GM21529 (cell line): ENCODE results near the gene HLF.
A peak's percentile ranks its signal among the peaks of the same experiment; 100 is the strongest.
"Not testable (repeated sequence)": the region's sequence is repeated elsewhere in the genome, so short reads cannot be mapped to it uniquely, and the experiment has no call there.

Experiments
- ATAC-seq: cut with Tn5 transposase; IDR thresholded peaks from one replicate; pipeline ENCODE4 v1.9.1; 2021; ENCODE audit not compliant: unreplicated experiment

Gene HLF

DNA sequence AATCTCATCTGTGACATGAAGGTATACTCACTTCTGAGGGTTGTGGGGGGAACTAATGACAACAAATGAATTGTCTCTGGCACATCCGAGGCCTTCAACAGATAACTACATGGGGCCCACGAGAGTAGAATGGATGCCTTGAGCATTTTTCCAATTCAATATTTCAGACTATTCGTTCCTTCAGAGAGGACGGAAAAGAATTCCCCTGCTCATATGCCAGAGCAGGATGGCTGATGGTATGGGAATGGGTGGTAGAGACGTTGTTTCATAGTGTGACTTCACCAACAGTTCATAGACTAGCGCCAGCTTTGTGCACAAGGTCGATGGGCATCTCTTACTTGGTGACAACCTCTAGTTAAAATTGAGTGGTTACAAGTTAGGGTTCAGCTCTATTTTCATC, 61.3 kb downstream of the HLF start:
- ATAC-seq = no peak

DNA sequence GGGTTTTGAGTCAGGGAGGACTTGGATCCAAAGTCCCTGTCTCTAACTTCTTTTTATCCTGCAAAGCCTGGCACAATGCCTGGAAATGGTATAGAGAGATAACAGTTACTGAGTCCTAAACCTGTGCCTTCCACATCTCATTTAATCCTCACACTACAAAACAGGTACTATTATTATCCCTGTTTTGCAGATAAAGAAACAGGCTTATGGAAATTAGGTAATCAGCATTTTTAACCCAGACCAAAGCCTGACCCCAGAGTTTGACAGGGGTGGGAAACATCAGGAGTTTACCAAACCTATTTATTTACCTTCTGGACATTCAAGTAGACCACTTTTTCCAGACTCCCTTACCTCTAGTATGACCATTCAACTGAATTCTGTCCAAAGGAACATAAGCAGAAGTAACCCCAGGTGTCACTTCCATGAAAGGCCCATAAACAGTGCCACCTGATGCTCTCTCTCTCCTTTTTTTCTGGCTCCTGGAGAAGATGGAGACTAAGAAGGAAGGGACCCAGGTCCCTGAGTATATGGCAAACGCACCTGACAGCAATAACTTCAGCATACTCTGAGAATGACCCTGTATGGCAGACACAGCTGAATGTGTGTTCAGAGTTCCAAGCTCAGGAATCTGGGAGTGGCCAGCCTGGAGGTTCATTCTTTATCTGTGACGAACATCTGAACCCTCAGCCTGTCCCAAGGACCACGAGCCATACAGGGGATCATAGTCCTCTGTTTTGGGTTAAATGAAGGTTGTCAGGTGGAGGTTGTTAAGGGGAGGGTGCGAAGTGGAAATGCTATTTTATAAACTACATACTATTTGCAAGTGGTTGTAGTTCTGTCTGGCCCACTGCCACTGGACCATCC, 62.7 kb downstream of the HLF start:
- ATAC-seq = no peak

DNA sequence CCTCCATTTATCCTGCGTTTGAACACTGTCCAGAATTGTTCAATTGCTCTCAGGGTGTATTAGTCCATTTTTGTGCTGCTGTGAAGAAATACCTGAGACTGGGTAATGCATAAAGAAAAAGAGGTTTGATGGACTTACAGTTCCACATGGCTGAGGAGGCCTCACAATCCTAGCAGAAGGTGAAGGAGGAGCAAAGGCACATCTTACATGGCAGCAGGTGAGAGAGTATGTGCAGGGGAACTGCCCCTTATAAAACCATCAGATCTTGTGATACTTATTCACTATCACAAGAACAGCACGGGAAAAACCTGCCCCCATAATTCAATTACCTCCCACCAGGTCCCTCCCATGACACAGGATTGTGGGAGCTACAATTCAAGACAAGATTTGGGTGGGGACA, 63.8 kb downstream of the HLF start:
- not testable (repeated sequence) for ATAC-seq

DNA sequence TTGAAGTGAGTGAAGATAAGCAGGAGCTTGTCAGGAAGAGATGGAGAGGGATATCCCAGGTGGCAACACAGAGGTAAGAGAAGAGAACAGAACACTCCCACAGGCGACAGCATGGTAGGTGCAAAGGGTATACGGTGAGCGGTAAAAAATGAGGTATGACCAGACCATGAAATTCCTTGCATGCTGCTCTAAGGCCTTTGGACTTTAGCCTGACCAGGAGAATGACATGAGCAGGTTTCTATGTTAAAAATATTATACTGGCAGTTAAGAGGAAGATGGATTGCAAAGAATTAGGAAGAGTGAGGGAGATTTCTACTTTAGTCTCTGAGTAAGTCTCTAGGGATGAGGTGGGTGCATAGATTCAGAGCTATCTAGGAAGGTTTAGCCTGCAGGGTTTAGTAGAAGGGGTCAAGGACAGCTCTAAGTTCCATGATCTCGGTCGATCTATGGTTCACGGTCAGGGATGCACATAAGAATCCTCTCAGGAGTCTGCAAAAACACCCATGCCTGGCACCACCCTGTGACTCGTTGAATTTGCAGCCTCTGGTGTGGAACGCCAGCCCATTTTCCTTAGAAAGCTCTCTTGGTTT, 65.7 kb downstream of the HLF start:
- no peak for ATAC-seq

DNA sequence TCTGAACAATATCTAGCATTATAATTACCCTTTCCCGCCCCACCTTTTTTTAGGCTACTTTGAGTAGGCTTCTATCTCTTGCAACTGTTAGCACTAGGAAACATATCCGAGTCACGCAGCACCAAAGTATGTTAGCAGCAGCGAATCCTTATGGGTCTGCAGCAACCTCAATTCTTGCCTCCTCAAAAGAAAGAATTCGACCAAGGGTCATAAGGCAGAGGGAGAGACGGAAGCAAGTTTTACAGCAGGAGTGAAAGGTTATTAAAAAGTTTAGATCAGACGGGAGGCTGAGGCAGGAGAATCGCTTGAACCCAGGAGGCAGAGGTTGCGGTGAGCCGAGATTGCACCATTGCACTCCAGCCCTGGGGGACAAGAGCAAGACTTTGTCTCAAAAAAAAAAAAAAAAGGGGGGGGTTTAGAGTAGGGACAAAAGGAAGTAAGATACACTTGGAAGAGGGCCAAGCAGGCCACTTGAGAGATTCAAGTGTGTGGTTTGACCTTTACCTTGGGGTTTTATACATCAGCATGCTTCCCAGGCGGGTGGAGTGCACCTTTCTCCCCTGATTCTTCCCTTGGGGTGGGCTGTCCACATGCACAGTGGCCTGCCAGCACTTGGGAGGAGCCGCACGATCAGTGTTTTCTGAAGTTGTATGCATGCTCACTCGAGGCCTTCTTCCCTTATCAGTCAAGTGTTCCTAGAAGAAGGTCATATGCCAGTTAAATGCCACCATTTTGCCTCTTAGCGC, 67.7 kb downstream of the HLF start:
- no peak for ATAC-seq

DNA sequence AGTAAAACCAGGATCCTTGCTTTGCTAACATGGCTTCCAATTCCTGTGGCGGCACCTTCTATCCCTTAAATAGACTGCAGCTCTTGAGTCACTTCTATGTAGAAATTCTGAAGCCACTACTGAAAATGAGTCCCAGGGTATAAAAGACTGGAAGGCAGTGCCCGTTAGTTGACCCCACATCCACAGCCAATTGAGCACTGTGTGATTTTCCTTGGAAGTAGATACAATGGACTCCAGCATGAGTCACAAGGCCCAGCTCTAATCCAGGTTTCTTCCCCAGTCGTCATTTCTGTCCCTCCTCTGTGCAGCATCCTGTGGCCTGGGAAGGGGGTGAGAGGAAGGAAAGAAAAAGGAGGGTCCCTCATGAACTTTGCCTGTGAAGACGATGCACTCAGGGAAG, 69.5 kb downstream of the HLF start:
- no peak for ATAC-seq

DNA sequence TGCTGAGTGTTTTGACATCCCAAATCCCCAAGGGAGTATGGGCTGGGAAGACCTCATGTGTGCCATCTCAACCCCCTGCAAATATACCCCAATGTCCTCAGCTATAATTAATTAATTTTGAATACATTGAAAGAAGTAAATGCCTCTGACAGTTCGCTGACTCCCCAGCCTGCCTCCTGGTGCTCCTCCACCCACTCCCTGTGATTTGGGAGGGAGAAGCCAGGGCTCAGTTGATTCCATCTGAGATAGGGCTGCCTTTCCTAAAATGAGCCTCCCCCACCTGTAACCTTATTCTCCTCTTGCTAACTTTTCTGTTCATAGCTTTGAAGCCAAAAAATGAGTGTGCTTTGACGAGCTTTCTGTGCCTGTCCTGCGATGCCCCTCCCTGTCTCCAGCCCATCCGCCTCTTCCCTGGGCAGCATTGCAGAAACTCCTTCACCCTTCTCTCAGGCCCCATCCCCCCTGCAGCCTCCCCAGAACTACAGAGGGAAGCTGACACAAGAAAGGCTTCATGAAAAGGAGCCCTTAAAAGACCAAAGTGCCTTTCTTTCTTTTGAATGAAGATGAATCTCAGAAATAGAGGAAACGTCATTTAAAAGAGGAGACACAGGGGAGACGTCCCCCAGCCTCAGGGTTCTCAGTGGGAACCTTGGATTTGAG, 70.3 kb downstream of the HLF start:
- no peak for ATAC-seq

DNA sequence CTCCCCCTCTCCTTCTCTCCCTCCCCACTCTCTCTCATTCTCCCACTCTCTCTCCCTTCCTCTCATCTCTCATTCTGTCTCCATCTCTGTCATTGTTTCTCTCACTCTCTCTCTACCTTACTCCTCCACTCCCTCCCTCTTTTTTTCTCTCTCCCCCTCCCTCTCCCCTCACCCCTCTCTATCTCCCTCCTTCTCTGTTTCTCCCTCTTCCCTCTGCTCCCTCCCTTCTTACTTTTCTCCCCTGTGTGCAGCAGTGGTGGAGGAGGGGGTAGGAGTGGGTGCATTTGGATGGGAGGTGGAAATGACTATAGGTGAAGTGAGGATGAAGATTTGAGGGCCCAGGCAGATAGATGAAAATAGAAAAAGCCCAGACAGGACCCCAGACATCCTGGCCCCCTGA, 70.9 kb downstream of the HLF start:
- ATAC-seq = no peak

DNA sequence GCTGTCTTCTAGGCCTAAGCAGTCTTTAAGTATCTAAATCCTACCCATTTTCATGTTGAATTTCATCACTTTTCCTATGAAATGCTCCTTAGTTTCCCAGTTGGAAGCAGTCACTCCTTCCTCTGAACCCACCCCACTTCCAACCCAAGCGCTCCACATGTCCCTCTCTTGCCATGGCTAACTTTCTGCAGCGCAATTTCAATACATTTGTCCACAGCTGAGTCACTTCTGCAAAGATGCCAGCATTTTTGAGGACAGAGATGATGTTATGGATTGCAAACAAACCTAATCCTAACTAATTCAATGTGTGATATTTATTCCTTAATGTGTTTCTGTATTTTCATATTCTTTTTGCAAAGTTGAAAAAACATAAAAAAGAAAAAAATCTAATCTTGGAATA, 71.7 kb downstream of the HLF start:
- no peak for ATAC-seq

DNA sequence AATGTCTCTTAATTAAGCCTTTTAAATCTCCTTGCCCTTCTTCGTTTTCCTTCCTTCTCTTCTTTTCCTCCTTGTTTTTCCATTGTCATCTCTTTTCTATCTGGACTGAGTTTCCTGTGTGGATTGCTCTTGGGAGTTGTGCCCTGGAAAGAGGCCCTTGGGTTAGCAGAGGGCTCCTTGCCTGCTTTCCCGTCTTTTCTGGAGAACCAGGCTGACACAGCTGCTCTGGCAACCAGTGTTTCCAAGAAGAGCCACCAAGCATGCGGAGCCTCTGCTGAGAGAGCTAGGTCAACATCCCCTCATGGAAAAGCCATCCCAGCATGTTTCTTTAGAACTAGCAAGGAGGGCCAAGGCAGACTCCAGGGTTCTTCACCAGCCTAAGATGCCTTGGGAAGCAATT, 75.4 kb downstream of the HLF start:
- ATAC-seq = no peak

DNA sequence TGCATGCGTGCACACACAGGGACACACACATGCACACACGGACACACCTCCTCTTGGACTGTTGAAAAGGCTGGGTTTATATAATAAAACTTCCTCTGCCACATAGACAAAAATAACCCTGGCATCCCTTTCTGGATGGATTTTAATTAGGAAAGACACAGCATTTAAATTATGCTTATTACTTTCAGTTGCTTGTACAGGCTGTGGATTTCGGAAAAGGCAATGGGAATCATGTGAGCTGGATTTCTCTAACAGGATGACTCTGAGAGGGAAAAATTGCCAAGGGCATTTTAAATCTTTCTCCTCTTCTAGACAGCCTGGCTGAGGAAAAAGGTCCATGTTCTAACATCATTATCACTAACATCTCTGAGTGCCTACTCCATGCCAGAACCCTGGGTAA, 75.9 kb downstream of the HLF start:
- no peak for ATAC-seq

DNA sequence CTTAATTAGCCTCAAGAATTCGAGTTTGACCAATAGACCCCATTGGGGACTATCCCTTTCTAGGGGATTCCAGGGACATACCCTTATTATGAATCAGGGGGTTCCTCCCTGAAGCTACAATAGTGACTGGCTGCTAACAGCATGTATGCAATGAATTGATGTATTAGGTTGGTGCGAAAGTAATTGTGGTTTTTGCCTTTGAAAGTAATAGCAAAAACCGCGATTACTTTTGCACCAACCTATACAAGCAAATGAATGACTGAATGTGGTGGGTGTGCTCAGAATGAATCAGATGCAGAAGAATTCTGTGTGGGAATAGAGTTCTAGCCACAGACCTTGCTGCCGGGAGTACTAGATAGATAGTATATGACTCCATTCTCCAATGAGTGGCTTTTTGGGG, 76.7 kb downstream of the HLF start:
- ATAC-seq = peak; percentile 59

DNA sequence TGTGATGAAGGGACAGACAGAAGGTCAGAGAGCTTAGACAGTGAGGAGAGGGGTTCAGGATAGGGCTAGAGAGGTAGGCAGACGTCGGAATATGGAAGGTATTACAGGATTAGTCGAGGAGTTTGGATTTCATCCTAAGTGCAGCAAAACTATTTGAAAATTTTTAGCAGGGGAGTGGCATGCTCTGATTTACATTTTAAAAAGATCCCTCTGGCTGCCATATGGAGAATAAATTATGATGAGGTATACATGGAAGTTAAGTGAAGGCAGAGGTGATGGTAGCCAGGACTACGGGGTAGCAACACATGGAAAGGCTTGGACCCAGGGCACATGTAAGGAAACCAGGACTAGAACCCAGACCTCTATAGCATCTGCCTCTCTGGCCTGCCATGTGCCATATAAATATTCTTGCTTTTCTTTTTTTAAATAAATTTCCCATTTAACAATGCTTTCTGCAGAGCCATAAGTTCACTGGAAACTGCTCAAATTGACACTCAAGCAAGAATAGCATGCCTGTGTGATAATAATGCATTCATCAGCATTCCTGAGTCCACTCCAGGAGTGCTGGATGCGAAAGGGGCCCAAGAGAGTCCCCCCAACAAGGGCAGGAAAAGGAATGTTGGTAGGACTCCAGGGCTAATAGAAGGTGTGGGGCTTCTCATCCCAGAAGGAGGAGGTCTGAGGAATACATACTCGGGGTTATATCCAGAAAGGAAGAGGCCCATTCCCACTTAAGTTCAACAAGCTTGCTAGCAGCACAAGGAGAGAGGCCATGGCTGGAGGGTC, 78.2 kb downstream of the HLF start:
- no peak for ATAC-seq

DNA sequence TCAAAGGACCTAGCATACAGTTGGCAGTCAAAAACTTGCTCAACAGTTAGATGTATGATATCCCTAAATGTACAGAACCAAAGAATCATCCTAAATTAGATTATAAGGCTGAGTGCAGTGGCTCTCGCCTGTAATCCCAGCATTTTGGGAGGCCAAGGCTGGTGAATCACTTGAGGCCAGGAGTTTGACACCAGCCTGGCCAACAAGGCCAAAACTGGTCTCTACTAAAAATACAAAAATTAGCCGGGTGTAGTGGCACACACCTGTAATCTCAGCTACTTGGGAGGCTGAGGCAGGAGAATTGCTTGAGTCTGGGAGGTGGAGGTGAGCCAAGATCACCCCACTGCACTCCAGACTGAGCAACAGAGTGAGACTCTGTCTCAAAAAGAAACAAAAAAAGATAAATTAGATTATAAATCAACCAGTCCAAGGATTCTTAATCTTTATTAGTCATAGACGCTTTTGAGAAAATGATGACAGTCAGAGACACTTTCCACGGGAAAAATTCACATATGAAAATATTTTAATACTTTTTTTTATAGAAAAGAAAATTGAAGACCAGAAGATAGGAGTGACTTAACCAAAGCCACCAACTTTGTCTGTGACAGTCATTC, 79.2 kb downstream of the HLF start:
- no peak for ATAC-seq

DNA sequence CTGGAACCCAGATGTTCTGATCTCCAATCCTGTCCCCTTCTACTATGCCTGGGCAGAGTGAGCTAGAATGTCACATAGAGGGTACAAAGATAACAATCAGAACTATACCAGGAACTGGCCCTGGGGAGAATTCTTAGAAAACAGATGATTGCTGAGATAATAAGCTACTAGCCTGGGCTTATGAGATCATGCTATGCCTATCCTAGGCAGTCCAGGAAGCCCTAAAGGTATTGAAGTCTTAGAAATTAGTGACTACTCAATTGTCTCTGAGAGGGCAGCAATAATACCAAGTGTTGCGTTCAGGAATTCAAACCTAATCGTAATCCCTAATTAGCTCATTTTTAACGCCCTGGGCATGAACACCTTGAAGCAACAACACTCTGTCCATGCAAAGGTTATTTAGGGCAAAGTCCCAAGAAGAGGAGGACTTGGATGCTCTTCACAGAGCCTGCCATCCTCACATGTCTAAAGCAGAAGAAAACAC, 79.8 kb downstream of the HLF start:
- no peak for ATAC-seq

DNA sequence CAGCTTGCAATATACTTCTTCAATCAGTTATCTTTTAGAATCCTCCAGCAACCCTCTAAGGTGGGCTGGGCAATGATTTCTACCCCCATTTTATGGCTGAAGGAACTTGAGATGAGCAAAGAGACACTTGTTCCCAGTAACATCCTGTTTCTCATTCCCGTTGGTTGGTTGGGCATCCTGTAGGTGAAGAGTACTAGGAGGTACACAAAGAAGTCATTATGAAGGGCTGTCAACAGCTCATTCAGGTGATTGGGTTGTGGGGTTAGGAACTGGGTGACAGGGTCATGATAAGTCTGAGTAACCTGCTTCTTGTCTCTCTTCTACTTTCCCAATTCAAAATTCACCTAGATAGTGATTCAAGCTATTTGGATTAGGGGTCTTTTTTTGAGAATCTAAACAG, 80.4 kb downstream of the HLF start:
- ATAC-seq = no peak

DNA sequence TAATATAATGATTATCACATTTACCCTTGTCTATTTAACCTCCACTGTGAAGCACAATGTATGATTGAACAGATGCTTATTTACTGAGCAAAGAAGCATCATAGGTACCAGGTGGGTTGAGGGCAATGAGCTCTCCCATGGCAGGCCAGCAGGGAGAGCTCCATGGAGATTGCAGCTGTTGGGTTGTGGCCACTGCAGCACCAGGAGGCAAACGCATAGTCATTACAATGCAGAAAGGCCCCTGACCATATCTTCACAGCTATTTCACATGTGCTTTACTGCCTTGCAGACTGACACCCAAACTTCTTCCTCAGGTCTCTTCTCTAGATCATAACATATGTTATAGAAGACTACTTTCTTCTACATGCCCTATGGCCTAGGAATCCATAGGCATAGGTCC, 81.9 kb downstream of the HLF start:
- no peak for ATAC-seq

DNA sequence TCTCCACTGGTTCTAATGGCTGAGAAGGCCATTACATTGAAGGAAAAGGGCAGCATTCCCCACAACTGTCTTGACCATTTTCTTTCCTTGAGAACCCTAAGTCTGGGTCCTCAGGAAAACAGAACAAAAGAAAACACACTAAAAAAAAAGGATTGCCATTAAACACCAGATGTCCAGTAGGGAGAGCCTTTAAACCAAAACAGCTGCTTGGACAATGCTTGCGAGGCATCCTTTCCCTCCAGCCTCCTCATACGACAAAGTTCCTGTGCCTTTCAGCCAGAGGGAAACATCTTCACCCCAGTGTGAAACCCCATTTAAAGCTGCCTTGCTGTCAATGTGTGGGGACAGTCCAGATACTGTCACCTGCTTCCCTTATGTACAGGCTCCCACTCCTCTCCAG, 82.6 kb downstream of the HLF start:
- ATAC-seq = no peak

DNA sequence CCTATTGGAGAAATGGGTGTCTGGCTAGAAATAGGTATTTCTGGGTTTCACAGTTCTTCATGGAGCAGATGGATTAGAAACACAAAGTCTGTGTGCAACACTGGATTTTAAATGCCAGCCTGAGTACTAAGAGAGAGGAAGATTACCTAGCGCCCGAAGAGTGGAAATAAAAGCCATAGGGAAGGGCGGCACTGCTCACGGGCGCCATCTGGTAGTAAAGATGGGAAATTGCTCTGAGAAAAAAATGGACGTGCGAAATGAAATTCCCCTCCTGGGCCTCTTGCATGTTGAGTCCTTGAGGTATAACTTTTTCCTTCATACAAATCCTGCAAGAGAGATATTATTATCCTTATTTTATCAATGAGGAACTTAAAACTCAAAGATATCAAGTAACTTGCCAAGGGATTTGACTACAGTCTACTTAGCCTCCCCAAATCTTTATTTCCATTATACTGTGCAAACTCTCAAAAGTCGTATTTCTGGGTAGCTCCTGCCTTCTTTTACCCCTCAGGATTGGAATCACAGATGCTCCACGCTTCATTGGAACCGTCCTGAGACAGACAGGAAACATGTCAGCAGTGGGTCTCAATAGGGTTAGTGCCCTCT, 84.1 kb downstream of the HLF start:
- ATAC-seq = peak; percentile 81

DNA sequence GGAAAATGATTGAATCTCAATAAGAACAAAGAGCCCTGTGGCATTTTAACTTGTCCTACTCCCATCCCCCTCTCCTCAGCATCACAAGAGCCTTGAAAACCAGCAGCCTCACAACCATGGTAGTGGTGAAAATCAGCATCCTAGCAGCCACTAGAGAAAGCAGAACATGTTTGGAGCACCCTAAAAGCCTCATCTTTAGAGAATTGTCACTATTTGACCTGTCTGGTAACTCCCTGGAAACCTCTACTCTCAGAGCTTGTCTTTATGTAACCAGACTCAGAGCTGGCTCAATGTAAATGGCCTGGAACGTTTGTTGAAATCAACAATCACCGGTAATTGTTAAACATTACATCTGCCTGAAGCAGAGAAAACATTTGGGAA, 86.1 kb downstream of the HLF start:
- no peak for ATAC-seq
